DND-41 (cell line): ENCODE measurements around the gene MCTP1.

ENCODE experiments used
- ATAC-seq: fragments of 200-7000 bp; cut with Tn5 transposase; 3 replicates; pipeline ENCODE4 v1.9.1; 2021; ENCODE audit warnings: low read depth; ENCODE audit not compliant: insufficient read depth
- DNase-seq: peaks from one replicate; pipeline ENCODE4 v3.0.0-alpha.2; 2020
- H2AFZ ChIP-seq: 2 replicates; pipeline ENCODE4 v1.6.0; 2012; ENCODE audit warnings: low read depth, low read length
- H3K27ac ChIP-seq: 2 replicates; pipeline ENCODE4 v1.5.1; 2012; ENCODE audit warnings: low read length, inconsistent platforms
- H3K27me3 ChIP-seq: fragments of 200-600 bp; sonication (generic); 2 replicates; pipeline ENCODE4 v1.6.0; 2012; ENCODE audit warnings: low read length, mild to moderate bottlenecking, inconsistent platforms; ENCODE audit not compliant: insufficient read depth, poor library complexity
- H3K36me3 ChIP-seq: 2 replicates; pipeline ENCODE4 v1.5.1; 2012; ENCODE audit warnings: low read length, inconsistent platforms; ENCODE audit not compliant: insufficient read depth
- H3K4me1 ChIP-seq: 2 replicates; pipeline ENCODE4 v1.5.1; 2012; ENCODE audit warnings: mild to moderate bottlenecking, low read length; ENCODE audit not compliant: insufficient read depth
- H3K4me2 ChIP-seq: 2 replicates; pipeline ENCODE4 v1.6.0; 2012; ENCODE audit warnings: mild to moderate bottlenecking, moderate library complexity, low read length, inconsistent platforms; ENCODE audit not compliant: insufficient read depth
- H3K4me3 ChIP-seq, 2 experiments: fragments of 200-600 bp in 1 of 2; shearing (Covaris generic) in 1 of 2; 2 replicates each; pipeline ENCODE4 v1.5.1; 2012 to 2016; ENCODE audit warnings: inconsistent platforms in 2 of 2, low read length in 2 of 2, mild to moderate bottlenecking in 2 of 2, low read depth in 1 of 2, moderate library complexity in 1 of 2
- H3K79me2 ChIP-seq: 2 replicates; pipeline ENCODE4 v1.6.0; 2012; ENCODE audit warnings: low read length, inconsistent platforms; ENCODE audit not compliant: insufficient read depth
- H3K9ac ChIP-seq: 2 replicates; pipeline ENCODE4 v1.6.0; 2012; ENCODE audit warnings: low read depth, mild to moderate bottlenecking, inconsistent platforms, low read length, moderate library complexity
- H3K9me3 ChIP-seq: 2 replicates; pipeline ENCODE4 v1.5.1; 2012; ENCODE audit warnings: low read length, moderate library complexity, mild to moderate bottlenecking, inconsistent platforms; ENCODE audit not compliant: insufficient read depth, severe bottlenecking
- H4K20me1 ChIP-seq: 2 replicates; pipeline ENCODE4 v1.6.0; 2012; ENCODE audit warnings: low read length; ENCODE audit not compliant: insufficient read depth
- CTCF ChIP-seq: IDR thresholded peaks from 2 replicates; pipeline ENCODE4 v1.5.1; 2012; ENCODE audit warnings: borderline replicate concordance, low read length, moderate library complexity, mild to moderate bottlenecking; ENCODE audit not compliant: poor library complexity, severe bottlenecking; ENCODE audit errors: extremely low read depth
- EZH2 ChIP-seq: IDR thresholded peaks from 3 replicates; pipeline ENCODE4 v1.6.1; 2012; ENCODE audit warnings: borderline replicate concordance, low read depth, mild to moderate bottlenecking, moderate library complexity, low read length, inconsistent platforms; ENCODE audit not compliant: severe bottlenecking

MCTP1 gene

DNA sequence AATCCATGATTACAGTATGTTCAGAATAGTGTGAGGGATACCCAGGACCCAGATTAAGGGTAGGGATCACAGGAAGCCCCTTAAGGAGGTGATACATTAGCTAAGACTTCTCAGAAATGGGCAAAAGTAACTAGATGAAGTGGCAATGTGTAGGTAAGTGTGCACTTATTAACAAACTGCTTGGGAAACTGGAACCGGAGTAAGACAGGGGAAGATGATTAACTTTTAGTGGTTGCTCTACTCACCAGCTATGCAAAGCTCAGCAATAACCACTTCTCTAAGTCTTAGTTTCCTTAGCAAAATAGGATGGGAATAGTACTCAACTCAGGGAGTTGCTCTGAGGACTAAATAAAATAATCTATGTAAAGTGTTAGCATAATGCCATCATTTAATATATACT, 182.2 kb downstream of the MCTP1 start:
- no peak overlapping the region for H3K9ac ChIP-seq
- H3K9me3 ChIP-seq, result no peaks in the 10 kb centered on the region
- H3K27ac ChIP-seq, result no peak overlapping the region
- H3K79me2 ChIP-seq, result no peaks in the 10 kb centered on the region
- no peak for ATAC-seq
- H4K20me1 ChIP-seq, result no peaks in the 10 kb centered on the region
- H3K4me2 ChIP-seq, result no peak overlapping the region
- H3K4me1 ChIP-seq, result no peaks in the 10 kb centered on the region
- no peaks in the 10 kb centered on the region for H3K36me3 ChIP-seq
- H3K27me3 ChIP-seq, result no peaks in the 10 kb centered on the region
- DNase-seq, result no peak
- TF ChIP-seq EZH2 (no peak), CTCF (no peak)
- H2AFZ ChIP-seq, result no peak overlapping the region
- H3K4me3 ChIP-seq, result no peak overlapping the region

GRCh38 chr5:95102080-95102479, 182.8 kb downstream of the MCTP1 start:
- TF ChIP-seq CTCF, result no peak
- TF ChIP-seq EZH2, result no peak
- no peaks in the 10 kb centered on the region for H3K36me3 ChIP-seq
- no peak overlapping the region for H3K9ac ChIP-seq
- H2AFZ ChIP-seq, result no peak overlapping the region
- no peak overlapping the region for H3K27ac ChIP-seq
- no peaks in the 10 kb centered on the region for H3K27me3 ChIP-seq
- DNase-seq, result no peak
- ATAC-seq, result peak; percentile 31; the same call in 1 of the 3 replicates
- H3K4me2 ChIP-seq, result no peak overlapping the region
- no peak overlapping the region for H3K4me3 ChIP-seq
- no peaks in the 10 kb centered on the region for H3K4me1 ChIP-seq
- H3K79me2 ChIP-seq, result no peaks in the 10 kb centered on the region
- H4K20me1 ChIP-seq, result no peaks in the 10 kb centered on the region
- H3K9me3 ChIP-seq, result no peaks in the 10 kb centered on the region

GRCh38 chr5:95100551-95100950, 184.3 kb downstream of the MCTP1 start:
- Histone ChIP-seq H3K4me2 (no peak overlapping the region), H3K27me3 (no peaks in the 10 kb centered on the region), H3K27ac (no peak overlapping the region), H3K79me2 (no peaks in the 10 kb centered on the region), H3K9ac (no peak overlapping the region), H3K4me3 (no peak overlapping the region), H3K36me3 (no peaks in the 10 kb centered on the region), H3K4me1 (no peaks in the 10 kb centered on the region), H2AFZ (no peak overlapping the region), H4K20me1 (no peaks in the 10 kb centered on the region), H3K9me3 (no peaks in the 10 kb centered on the region)
- no peak for ATAC-seq
- DNase-seq, result no peak
- TF ChIP-seq EZH2 (no peak), CTCF (no peak)

DNA sequence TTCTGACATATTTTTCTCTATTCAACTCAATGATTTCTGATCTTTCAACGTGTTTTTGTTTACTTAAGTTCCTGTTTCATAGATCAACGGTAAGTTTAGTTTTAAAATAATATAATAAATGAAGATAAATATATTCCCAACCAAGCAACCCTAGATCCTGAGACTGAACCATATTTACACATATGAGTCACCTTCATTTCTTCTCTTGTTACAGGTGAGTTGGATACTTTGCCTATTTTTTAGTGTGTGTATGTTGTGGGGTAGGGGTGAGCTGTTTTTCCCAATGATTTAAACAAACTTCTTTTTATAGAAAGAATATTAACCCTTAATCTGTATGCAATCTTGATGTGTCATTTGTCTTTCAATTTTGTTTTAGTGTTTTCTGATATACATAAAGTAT, 186.9 kb downstream of the MCTP1 start:
- no peaks in the 10 kb centered on the region for H3K36me3 ChIP-seq
- no peak overlapping the region for H3K4me3 ChIP-seq
- H3K27me3 ChIP-seq, result no peaks in the 10 kb centered on the region
- TF ChIP-seq CTCF (no peak), EZH2 (no peak)
- no peak overlapping the region for H2AFZ ChIP-seq
- no peak for ATAC-seq
- H4K20me1 ChIP-seq, result no peaks in the 10 kb centered on the region
- no peaks in the 10 kb centered on the region for H3K79me2 ChIP-seq
- no peak for DNase-seq
- H3K9ac ChIP-seq, result no peak overlapping the region
- no peaks in the 10 kb centered on the region for H3K4me1 ChIP-seq
- no peak overlapping the region for H3K27ac ChIP-seq
- H3K4me2 ChIP-seq, result no peak overlapping the region
- H3K9me3 ChIP-seq, result no peaks in the 10 kb centered on the region
